Memory B cell (primary cell): ENCODE results near the gene AP3S2.
"Not testable (repeated sequence)": the region's sequence is repeated elsewhere in the genome, so short reads cannot be mapped to it uniquely, and the experiment has no call there.

ENCODE experiments used
- ATAC-seq: fragments of 150-1000 bp; cut with Tn5 transposase; 2 replicates; pipeline ENCODE4 v1.10.0; 2021; ENCODE audit warnings: low read depth, mild to moderate bottlenecking, moderate library complexity
- DNase-seq, 2 donors: peaks; one replicate each; pipeline ENCODE4 v3.0.0; 2022; ENCODE audit warnings: low spot score in 2 of 2
- H3K27ac Mint-ChIP-seq: one replicate; pipeline ENCODE4 v1.8.0; 2022; ENCODE audit warnings: mild to moderate bottlenecking, moderate library complexity, mixed read lengths
- H3K27me3 Mint-ChIP-seq: one replicate; pipeline ENCODE4 v1.8.0; 2022; ENCODE audit warnings: mixed read lengths
- H3K36me3 Mint-ChIP-seq: one replicate; pipeline ENCODE4 v1.8.0; 2022; ENCODE audit warnings: mild to moderate bottlenecking, mixed read lengths
- H3K4me1 Mint-ChIP-seq: one replicate; pipeline ENCODE4 v1.8.0; 2022; ENCODE audit warnings: mixed read lengths
- H3K4me3 Mint-ChIP-seq: one replicate; pipeline ENCODE4 v1.8.0; 2022; ENCODE audit warnings: mild to moderate bottlenecking, moderate library complexity, mixed read lengths
- H3K9me3 Mint-ChIP-seq: one replicate; pipeline ENCODE4 v1.8.0; 2022; ENCODE audit warnings: mixed read lengths

The AP3S2 gene

DNA sequence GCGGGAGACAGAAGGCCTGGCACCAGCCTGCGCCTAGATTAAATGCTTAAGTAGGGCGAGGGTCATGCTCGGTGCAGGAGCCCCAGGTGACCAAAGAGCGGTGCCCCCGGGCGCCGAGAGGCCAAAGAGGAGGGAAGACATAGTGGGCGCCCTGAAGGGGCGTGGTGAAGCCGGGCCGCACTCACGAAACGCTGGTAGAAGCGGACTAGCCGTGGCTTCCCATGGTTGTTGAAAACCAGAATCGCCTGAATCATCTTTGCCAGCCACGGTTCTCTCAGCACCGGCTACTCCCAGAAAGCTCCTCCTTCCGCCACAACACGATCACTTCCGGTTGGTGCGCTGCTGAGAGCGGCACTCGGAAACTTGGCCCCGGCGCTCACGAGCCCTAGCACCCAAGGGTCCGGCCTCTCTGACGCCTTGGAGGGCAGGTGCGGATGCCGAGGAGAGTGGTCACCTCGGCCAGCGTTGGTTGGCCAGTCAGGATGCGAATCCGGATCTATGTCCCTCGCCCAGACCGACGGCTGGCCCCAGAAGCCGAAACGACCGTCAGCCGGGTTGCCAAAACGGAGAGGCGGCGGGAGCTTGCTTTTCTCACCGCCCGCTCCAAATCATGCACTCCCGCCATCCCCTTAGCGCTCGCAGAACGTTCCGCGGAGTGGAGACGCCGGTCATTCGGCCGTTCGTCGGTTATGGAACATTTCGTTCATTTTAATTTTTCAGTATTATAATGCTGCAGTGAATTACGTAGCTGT is at the start of gene AP3S2:
Gene AP3S2, minus strand, starts transcription at position 299 of the 752 bp plus-strand sequence. Its CDS starts 45 bp downstream, at position 254.
- peak; percentile 82 to 89 for DNase-seq
- H3K36me3 Mint-ChIP-seq, result no peaks in the 10 kb centered on the region
- no peaks in the 10 kb centered on the region for H3K9me3 Mint-ChIP-seq
- H3K27ac Mint-ChIP-seq, result peak within 1 kb of the TSS; percentile 85
- H3K4me1 Mint-ChIP-seq, result peaks cover 16% of the 10 kb centered on the region
- peak within 1 kb of the TSS; percentile 95 for H3K4me3 Mint-ChIP-seq
- no peaks in the 10 kb centered on the region for H3K27me3 Mint-ChIP-seq
- peak; percentile 89 for ATAC-seq

GRCh38 chr15:89939910-89940309 is 46.1 kb upstream of the AP3S2 start:
- H3K36me3 Mint-ChIP-seq, result peaks cover 1% of the 10 kb centered on the region
- ATAC-seq (no peak), DNase-seq (no peak)
- no peak overlapping the region for H3K27ac Mint-ChIP-seq
- no peaks in the 10 kb centered on the region for H3K9me3 Mint-ChIP-seq
- H3K4me1 Mint-ChIP-seq, result peaks cover 5% of the 10 kb centered on the region
- no peak overlapping the region for H3K4me3 Mint-ChIP-seq
- H3K27me3 Mint-ChIP-seq, result peaks cover 8% of the 10 kb centered on the region

DNA sequence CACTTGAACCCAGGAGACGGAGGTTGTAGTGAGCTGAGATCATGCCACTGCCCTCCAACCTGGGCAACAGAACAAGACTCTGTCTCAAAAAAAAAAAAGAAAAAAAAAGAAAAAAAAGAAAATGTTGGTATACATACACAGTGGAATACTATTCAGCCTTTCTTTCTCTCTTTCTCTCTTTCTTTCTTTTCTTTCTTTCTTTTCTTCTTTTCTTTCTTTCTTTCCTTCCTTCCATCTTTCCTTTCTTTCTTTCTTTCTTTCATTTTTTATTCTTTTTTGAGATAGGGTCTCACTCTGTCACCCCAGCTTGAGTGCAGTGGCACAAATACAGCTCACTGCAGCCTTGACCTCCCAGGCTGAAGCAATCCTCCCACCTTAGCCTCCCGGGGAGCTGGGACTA is 45.6 kb upstream of the AP3S2 start:
- not testable (repeated sequence) for H3K36me3 Mint-ChIP-seq, DNase-seq, H3K27me3 Mint-ChIP-seq, H3K9me3 Mint-ChIP-seq, ATAC-seq, H3K27ac Mint-ChIP-seq, H3K4me3 Mint-ChIP-seq, H3K4me1 Mint-ChIP-seq

- Mint-ChIP-seq H3K27ac (no peak overlapping the region), H3K4me1 (peaks cover 5% of the 10 kb centered on the region), H3K4me3 (no peak overlapping the region), H3K36me3 (no peaks in the 10 kb centered on the region), H3K27me3 (peaks cover 5% of the 10 kb centered on the region), H3K9me3 (no peaks in the 10 kb centered on the region)
- DNase-seq (no peak), ATAC-seq (no peak)
Observed at GRCh38 chr15:89937365-89938350, 43.9 kb upstream of the AP3S2 start.

GRCh38 chr15:89936786-89937265 is 43.0 kb upstream of the AP3S2 start:
- Mint-ChIP-seq H3K4me3 (no peak overlapping the region), H3K27ac (no peak overlapping the region)

GRCh38 chr15:89936051-89936785 is 42.4 kb upstream of the AP3S2 start:
- Mint-ChIP-seq H3K27ac (no peak overlapping the region), H3K4me3 (no peak overlapping the region), H3K9me3 (no peaks in the 10 kb centered on the region), H3K4me1 (peaks cover 5% of the 10 kb centered on the region), H3K36me3 (no peaks in the 10 kb centered on the region), H3K27me3 (peaks cover 5% of the 10 kb centered on the region)
- DNase-seq (no peak), ATAC-seq (no peak)

More at GRCh38 chr15:89936786-89937265, 43.0 kb upstream of the AP3S2 start:
- no peaks in the 10 kb centered on the region for H3K9me3 Mint-ChIP-seq
- peaks cover 5% of the 10 kb centered on the region for H3K27me3 Mint-ChIP-seq
- DNase-seq (no peak), ATAC-seq (no peak)
- H3K4me1 Mint-ChIP-seq, result peaks cover 5% of the 10 kb centered on the region
- no peaks in the 10 kb centered on the region for H3K36me3 Mint-ChIP-seq

- Mint-ChIP-seq H3K27ac (no peak overlapping the region), H3K4me1 (peaks cover 5% of the 10 kb centered on the region), H3K4me3 (no peak overlapping the region), H3K27me3 (peaks cover 4% of the 10 kb centered on the region), H3K36me3 (no peaks in the 10 kb centered on the region), H3K9me3 (no peaks in the 10 kb centered on the region)
- DNase-seq, result no peak
- ATAC-seq, result no peak
Observed at GRCh38 chr15:89932880-89933279, 39.1 kb upstream of the AP3S2 start.

GRCh38 chr15:89928421-89928820 is 34.6 kb upstream of the AP3S2 start:
- ATAC-seq (no peak), DNase-seq (no peak)
- Mint-ChIP-seq H3K4me3 (no peak overlapping the region), H3K4me1 (no peaks in the 10 kb centered on the region), H3K36me3 (no peaks in the 10 kb centered on the region), H3K9me3 (no peaks in the 10 kb centered on the region), H3K27me3 (peaks cover 2% of the 10 kb centered on the region), H3K27ac (no peak overlapping the region)

- H3K4me1 Mint-ChIP-seq, result no peaks in the 10 kb centered on the region
- H3K27me3 Mint-ChIP-seq, result peaks cover 4% of the 10 kb centered on the region
- H3K9me3 Mint-ChIP-seq, result no peaks in the 10 kb centered on the region
- DNase-seq (no peak), ATAC-seq (no peak)
- no peak overlapping the region for H3K27ac Mint-ChIP-seq
- H3K4me3 Mint-ChIP-seq, result no peak overlapping the region
- H3K36me3 Mint-ChIP-seq, result no peaks in the 10 kb centered on the region
Observed at GRCh38 chr15:89926158-89926557, 32.4 kb upstream of the AP3S2 start.

DNA sequence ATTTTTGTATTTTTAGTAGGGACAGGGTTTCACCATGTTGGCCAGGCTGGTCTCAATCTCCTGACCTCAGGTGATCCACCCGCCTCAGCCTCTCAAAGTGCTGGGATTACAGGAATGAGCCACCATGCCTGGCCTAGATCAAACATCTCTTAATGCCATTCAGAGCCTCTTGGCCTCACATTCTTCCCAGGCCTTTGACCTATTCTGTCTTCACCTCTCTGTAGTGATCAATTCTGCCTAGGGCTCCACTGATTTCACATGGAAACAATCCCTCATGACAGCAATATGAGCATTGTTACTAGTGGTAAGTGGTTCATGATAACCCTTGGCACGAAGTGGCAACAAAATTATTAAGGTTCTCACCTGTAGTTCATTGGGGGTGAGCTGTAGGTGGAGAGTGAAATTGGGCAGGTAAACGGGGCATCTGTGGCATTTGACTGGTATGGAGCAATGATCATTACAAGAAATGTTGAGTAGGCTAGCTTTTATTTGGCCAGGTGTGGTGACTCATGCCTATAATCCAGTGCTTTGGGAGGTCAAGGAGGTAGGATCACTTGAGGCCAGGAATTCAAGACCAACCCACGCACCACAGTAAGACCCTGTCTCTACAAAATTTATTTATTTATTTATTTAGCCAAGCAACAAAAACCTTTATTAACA is 23.8 kb upstream of the AP3S2 start:
- DNase-seq (no peak), ATAC-seq (no peak)
- Mint-ChIP-seq H3K4me3 (no peak overlapping the region), H3K9me3 (no peaks in the 10 kb centered on the region), H3K36me3 (no peaks in the 10 kb centered on the region), H3K27ac (no peak overlapping the region), H3K4me1 (no peaks in the 10 kb centered on the region), H3K27me3 (peaks cover 21% of the 10 kb centered on the region)

- Mint-ChIP-seq H3K9me3 (no peaks in the 10 kb centered on the region), H3K4me3 (no peak overlapping the region), H3K27ac (no peak overlapping the region), H3K36me3 (no peaks in the 10 kb centered on the region), H3K4me1 (peaks cover under 1% of the 10 kb centered on the region), H3K27me3 (peaks cover 21% of the 10 kb centered on the region)
- ATAC-seq (no peak), DNase-seq (no peak)
Observed at GRCh38 chr15:89916660-89917059, 22.9 kb upstream of the AP3S2 start.

DNA sequence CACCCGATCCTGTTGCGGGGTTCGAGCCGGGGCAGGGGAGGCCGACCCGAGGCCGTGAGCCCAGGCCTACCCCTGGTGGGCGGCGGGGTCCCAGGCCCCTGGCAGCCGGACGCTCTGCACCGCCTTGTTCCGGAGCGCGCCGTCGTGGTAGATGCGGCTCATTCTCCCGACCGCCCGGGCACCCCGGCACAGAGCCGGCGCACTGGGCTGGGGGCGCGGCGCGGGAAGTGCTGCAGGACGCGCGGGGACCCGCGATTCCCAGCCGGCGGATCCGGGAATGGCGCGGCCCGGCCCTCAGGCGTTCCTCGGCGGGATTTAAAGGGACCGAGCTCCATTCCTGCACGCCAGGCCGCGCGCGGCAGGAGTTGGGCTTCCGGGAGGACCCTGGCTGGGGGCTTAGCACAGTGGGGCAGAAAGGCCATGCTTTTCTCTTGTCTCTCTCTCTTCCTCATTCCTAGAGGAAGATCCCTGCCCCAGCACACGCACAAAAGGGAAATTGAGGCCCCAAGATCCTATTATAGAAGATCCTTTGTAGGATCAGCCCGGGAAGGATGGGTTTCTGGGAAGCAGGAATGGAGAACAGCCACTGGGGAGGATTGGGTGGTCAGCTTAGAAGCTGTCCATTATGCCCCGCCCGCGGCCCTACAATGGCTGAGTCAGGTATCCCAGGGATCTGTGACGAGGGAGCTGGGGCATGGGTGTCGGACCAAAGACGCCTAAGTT is 19.0 kb upstream of the AP3S2 start, which contains the start of gene ARPIN:
Gene ARPIN, minus strand, starts transcription at position 279 of the 723 bp plus-strand sequence. Its CDS starts 117 bp downstream, at position 162.
- no peak within 1 kb of the TSS for H3K27ac Mint-ChIP-seq
- peak within 1 kb of the TSS; percentile 29 for H3K4me3 Mint-ChIP-seq
- ATAC-seq (peak; percentile 53), DNase-seq (peak in 1 of 2 donors; percentile 18)
- peaks cover 21% of the 10 kb centered on the region for H3K27me3 Mint-ChIP-seq
- no peaks in the 10 kb centered on the region for H3K36me3 Mint-ChIP-seq
- peaks cover 3% of the 10 kb centered on the region for H3K4me1 Mint-ChIP-seq
- no peaks in the 10 kb centered on the region for H3K9me3 Mint-ChIP-seq
